ENCODE measurements around the gene LCE2A. TPM values are rescaled to one million over a fixed set of nuclear protein-coding genes. Genes with fewer than 3 reads are reported as not detected.

Gene LCE2A
- polyA plus RNA-seq, 1 of the 3 experiments (the other 2 are of a cell fraction) = not detected

GRCh38 chr1:152747831-152748230 is 49.7 kb downstream of the LCE2A start:
- CTCF ChIA-PET = no interaction called here
- Histone ChIP-seq H3K9ac (no peak overlapping the region), H3K9me2 (no peaks in the 10 kb centered on the region), H4K20me1 (ENCODE audit: insufficient read depth) (no peaks in the 10 kb centered on the region), H3K36me3 (replicated peaks in 1 of 2; ENCODE audit: control insufficient read depth in 1 of 2, insufficient read depth in 2 of 2, low read length in 1 of 2) (no peaks in the 10 kb centered on the region), H3K27me3 (ENCODE audit: insufficient read depth) (no peaks in the 10 kb centered on the region), H3F3A (replicated peaks; ENCODE audit: insufficient read depth) (no peaks in the 10 kb centered on the region), H3K4me3 (ENCODE audit: low read depth in 2 of 2, low read length in 1 of 2) (no peak overlapping the region), H3K4me1 (ENCODE audit: control insufficient read depth in 1 of 2, insufficient read depth in 2 of 2, low read depth in 1 of 2, low read length in 1 of 2) (no peaks in the 10 kb centered on the region), H3K79me2 (ENCODE audit: insufficient read depth) (no peaks in the 10 kb centered on the region), H3K27ac (ENCODE audit: low read depth in 2 of 2, low read length in 1 of 2) (no peak overlapping the region), H3K4me2 (no peak overlapping the region), H2AFZ (ENCODE audit: low read depth) (no peak overlapping the region), H3K9me3 (no peaks in the 10 kb centered on the region)
- DNase-seq = no peak
- 2% methylated on average over 1 of the region's 1 CpG for WGBS (ENCODE audit: low lambda C conversion rate)
- no peak for TF ChIP-seq EZH2phosphoT487 (IDR thresholded peaks at IDR 0.05; ENCODE audit: borderline replicate concordance, low read depth)
- TF ChIP-seq FOSL2 (IDR thresholded peaks at IDR 0.05; ENCODE audit: borderline replicate concordance, low read depth) = no peak
- no peak for TF ChIP-seq MAX (IDR thresholded peaks at IDR 0.05; ENCODE audit: low read depth)
- TF ChIP-seq, protein P1, sequence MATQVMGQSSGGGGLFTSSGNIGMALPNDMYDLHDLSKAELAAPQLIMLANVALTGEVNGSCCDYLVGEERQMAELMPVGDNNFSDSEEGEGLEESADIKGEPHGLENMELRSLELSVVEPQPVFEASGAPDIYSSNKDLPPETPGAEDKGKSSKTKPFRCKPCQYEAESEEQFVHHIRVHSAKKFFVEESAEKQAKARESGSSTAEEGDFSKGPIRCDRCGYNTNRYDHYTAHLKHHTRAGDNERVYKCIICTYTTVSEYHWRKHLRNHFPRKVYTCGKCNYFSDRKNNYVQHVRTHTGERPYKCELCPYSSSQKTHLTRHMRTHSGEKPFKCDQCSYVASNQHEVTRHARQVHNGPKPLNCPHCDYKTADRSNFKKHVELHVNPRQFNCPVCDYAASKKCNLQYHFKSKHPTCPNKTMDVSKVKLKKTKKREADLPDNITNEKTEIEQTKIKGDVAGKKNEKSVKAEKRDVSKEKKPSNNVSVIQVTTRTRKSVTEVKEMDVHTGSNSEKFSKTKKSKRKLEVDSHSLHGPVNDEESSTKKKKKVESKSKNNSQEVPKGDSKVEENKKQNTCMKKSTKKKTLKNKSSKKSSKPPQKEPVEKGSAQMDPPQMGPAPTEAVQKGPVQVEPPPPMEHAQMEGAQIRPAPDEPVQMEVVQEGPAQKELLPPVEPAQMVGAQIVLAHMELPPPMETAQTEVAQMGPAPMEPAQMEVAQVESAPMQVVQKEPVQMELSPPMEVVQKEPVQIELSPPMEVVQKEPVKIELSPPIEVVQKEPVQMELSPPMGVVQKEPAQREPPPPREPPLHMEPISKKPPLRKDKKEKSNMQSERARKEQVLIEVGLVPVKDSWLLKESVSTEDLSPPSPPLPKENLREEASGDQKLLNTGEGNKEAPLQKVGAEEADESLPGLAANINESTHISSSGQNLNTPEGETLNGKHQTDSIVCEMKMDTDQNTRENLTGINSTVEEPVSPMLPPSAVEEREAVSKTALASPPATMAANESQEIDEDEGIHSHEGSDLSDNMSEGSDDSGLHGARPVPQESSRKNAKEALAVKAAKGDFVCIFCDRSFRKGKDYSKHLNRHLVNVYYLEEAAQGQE (IDR thresholded peaks at IDR 0.05; ENCODE audit: low read depth, low read length) = no peak
- no peak for TF ChIP-seq YY1 (IDR thresholded peaks at IDR 0.05; ENCODE audit: low read depth)
- no peak for TF ChIP-seq FOXJ3 (CRISPR knock-in tag; IDR thresholded peaks at IDR 0.05)
- no peak for TF ChIP-seq FOXM1 (IDR thresholded peaks at IDR 0.05; ENCODE audit: low read depth)
- no peak for TF ChIP-seq RXRA (IDR thresholded peaks at IDR 0.05; ENCODE audit: borderline replicate concordance, low read depth)
- TF ChIP-seq JUND (IDR thresholded peaks at IDR 0.05) = no peak
- TF ChIP-seq MXI1 (IDR thresholded peaks at IDR 0.05; ENCODE audit: low read depth, low read length) = no peak
- TF ChIP-seq NFIC (IDR thresholded peaks at IDR 0.05; ENCODE audit: borderline replicate concordance) = no peak
- no peak for TF ChIP-seq TEAD4 (IDR thresholded peaks at IDR 0.05; ENCODE audit: borderline replicate concordance, insufficient read depth)
- TF ChIP-seq GABPA (IDR thresholded peaks at IDR 0.05; ENCODE audit: low read depth) = no peak
- POLR2A ChIA-PET = no interaction called here

Other genes starting within 250 kb of the LCE2A start
- gene LCE5A, start 187.5 kb upstream of the LCE2A start, polyA plus RNA-seq (2012; rRNA removed) = not detected in 2 replicates
- gene CRCT1, start 183.9 kb upstream of the LCE2A start, polyA plus RNA-seq (2012; rRNA removed) = not detected in 2 replicates
- not detected in 2 replicates for gene LCE3E, start 131.6 kb upstream of the LCE2A start, polyA plus RNA-seq (2012; rRNA removed)
- gene LCE3D, start 117.8 kb upstream of the LCE2A start, polyA plus RNA-seq (2012; rRNA removed) = not detected in 2 replicates
- gene LCE3C, start 98.1 kb upstream of the LCE2A start, polyA plus RNA-seq (2012; rRNA removed) = not detected in 2 replicates
- not detected in 2 replicates for gene LCE3B, start 84.5 kb upstream of the LCE2A start, polyA plus RNA-seq (2012; rRNA removed)
- gene LCE3A, start 75.2 kb upstream of the LCE2A start, polyA plus RNA-seq (2012; rRNA removed) = not detected in 2 replicates
- not detected in 2 replicates for gene LCE2D, start 35.0 kb upstream of the LCE2A start, polyA plus RNA-seq (2012; rRNA removed)
- not detected in 2 replicates for gene LCE2C, start 23.1 kb upstream of the LCE2A start, polyA plus RNA-seq (2012; rRNA removed)
- gene LCE2B, start 12.2 kb upstream of the LCE2A start, polyA plus RNA-seq (2012; rRNA removed) = not detected in 2 replicates
- not detected in 2 replicates for gene LCE4A, start 9.8 kb downstream of the LCE2A start, polyA plus RNA-seq (2012; rRNA removed)
- not detected in 2 replicates for gene KPRP, start 59.7 kb downstream of the LCE2A start, polyA plus RNA-seq (2012; rRNA removed)
- gene LCE1F, start 76.8 kb downstream of the LCE2A start, polyA plus RNA-seq (2012; rRNA removed) = not detected in 2 replicates
- gene LCE1E, start 87.9 kb downstream of the LCE2A start, polyA plus RNA-seq (2012; rRNA removed) = not detected in 2 replicates
- gene LCE1D, start 98.4 kb downstream of the LCE2A start, polyA plus RNA-seq (2012; rRNA removed) = not detected in 2 replicates
- gene LCE1C, start 108.3 kb downstream of the LCE2A start, polyA plus RNA-seq (2012; rRNA removed) = not detected in 2 replicates
- gene LCE1B, start 113.6 kb downstream of the LCE2A start, polyA plus RNA-seq (2012; rRNA removed) = not detected in 2 replicates
- not detected in 2 replicates for gene LCE1A, start 129.1 kb downstream of the LCE2A start, polyA plus RNA-seq (2012; rRNA removed)
- not detected in 2 replicates for gene LCE6A, start 144.5 kb downstream of the LCE2A start, polyA plus RNA-seq (2012; rRNA removed)
- gene LCE7A, start 161.7 kb downstream of the LCE2A start, polyA plus RNA-seq (2012; rRNA removed) = not detected in 2 replicates
- gene SMCP, start 180.0 kb downstream of the LCE2A start, polyA plus RNA-seq (2012; rRNA removed) = not detected in 2 replicates
- 0.64 and 0.86 TPM in 2 replicates for gene IVL, start 210.2 kb downstream of the LCE2A start, polyA plus RNA-seq (2012; rRNA removed)
- gene SPRR5, start 248.9 kb downstream of the LCE2A start, polyA plus RNA-seq (2012; rRNA removed) = not detected in 2 replicates

Data from SK-N-SH (cell line).